ENCODE data around the gene BIN1. TPM values are rescaled to one million over a fixed set of nuclear protein-coding genes. Genes with fewer than 3 reads are reported as not detected.
A peak's percentile ranks its signal among the peaks of the same experiment; 100 is the strongest.

Gene BIN1
- total RNA-seq, 1 donor from 2014 or later: 11.8 TPM

DNA sequence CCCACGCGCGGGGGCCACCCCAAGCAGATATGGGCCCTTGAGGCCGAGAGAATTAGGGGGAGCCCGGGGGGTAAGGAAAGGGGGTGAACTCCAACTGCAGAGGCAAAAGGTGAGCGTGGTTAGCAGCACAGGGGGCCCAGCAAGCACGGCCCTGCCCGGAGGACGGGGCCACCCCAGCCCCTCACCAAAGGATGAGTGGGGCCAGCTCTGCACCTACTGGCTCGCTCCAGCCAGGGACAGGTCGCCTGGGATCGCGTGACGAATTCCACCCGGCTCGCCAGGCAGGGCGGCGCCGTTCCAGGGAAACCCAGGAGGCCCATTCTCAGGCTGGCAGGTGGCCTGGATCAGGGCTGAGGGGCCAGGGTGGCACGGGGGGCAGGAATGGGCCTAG is 38.6 kb downstream of the BIN1 start:
- H3K27me3 ChIP-seq (ENCODE audit: control insufficient read depth, insufficient read depth, low read length): no peaks in the 10 kb centered on the region
- H3K36me3 ChIP-seq (ENCODE audit: control insufficient read depth, insufficient read depth, low read length): no peaks in the 10 kb centered on the region
- DNase-seq (ENCODE audit: low read depth) (no peak), FAIRE-seq (no peak)
- H3K4me3 ChIP-seq (ENCODE audit: low read depth, low read length): no peak overlapping the region
- TF ChIP-seq, protein P1, sequence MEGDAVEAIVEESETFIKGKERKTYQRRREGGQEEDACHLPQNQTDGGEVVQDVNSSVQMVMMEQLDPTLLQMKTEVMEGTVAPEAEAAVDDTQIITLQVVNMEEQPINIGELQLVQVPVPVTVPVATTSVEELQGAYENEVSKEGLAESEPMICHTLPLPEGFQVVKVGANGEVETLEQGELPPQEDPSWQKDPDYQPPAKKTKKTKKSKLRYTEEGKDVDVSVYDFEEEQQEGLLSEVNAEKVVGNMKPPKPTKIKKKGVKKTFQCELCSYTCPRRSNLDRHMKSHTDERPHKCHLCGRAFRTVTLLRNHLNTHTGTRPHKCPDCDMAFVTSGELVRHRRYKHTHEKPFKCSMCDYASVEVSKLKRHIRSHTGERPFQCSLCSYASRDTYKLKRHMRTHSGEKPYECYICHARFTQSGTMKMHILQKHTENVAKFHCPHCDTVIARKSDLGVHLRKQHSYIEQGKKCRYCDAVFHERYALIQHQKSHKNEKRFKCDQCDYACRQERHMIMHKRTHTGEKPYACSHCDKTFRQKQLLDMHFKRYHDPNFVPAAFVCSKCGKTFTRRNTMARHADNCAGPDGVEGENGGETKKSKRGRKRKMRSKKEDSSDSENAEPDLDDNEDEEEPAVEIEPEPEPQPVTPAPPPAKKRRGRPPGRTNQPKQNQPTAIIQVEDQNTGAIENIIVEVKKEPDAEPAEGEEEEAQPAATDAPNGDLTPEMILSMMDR (IDR thresholded peaks at IDR 0.05; ENCODE audit: insufficient read depth, low read length, severe bottlenecking): no peak

DNA sequence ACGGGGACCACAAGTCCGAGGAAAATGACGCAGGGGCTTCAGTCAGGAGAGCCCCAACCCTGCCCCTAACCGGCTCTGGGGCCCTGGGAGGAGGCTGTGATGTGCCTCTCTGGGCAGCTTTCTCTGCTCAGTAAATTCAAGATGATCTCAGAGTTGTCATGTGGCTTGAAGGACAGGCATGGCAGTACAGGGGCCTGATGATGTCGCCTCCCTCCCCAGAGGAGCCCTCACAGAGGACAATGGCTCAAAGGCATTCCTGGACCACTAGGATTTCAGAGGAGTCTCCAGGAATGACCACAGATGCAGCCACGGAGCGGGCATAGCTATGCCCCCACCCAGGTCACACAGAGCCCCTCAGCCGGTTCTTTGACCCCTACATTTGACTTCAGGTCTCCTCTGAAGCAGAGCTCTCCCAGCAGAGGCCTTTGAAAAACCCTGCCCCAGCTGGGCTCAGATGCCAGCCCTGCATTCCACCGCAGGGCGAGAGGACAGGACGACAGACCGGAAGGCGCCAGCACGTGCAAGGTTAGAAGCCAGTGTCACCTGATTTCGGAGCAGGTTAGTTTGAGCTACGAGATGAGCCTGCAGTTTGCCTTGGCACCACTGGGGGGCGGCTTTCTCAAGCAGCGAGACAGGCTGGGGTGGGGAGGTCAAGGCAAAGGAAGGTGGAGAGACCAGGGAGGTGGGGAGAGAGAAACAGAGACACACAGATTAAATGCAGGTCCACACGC is 39.2 kb downstream of the BIN1 start:
- TF ChIP-seq, protein P1 (IDR thresholded peaks at IDR 0.05; ENCODE audit: insufficient read depth, low read length, severe bottlenecking): peak; percentile 90
- Histone ChIP-seq H3K27me3 (ENCODE audit: control insufficient read depth, insufficient read depth, low read length) (no peaks in the 10 kb centered on the region), H3K4me3 (ENCODE audit: low read depth, low read length) (no peak overlapping the region), H3K36me3 (ENCODE audit: control insufficient read depth, insufficient read depth, low read length) (no peaks in the 10 kb centered on the region)
- DNase-seq (ENCODE audit: low read depth) (peak; percentile 39), FAIRE-seq (no peak)

- TF ChIP-seq, protein P1 (IDR thresholded peaks at IDR 0.05; ENCODE audit: insufficient read depth, low read length, severe bottlenecking): no peak
- FAIRE-seq (no peak), DNase-seq (ENCODE audit: low read depth) (no peak)
- Histone ChIP-seq H3K4me3 (ENCODE audit: low read depth, low read length) (no peak overlapping the region), H3K27me3 (ENCODE audit: control insufficient read depth, insufficient read depth, low read length) (no peaks in the 10 kb centered on the region), H3K36me3 (ENCODE audit: control insufficient read depth, insufficient read depth, low read length) (no peaks in the 10 kb centered on the region)
Measured at GRCh38 chr2:127066942-127067341, 40.0 kb downstream of the BIN1 start.

DNA sequence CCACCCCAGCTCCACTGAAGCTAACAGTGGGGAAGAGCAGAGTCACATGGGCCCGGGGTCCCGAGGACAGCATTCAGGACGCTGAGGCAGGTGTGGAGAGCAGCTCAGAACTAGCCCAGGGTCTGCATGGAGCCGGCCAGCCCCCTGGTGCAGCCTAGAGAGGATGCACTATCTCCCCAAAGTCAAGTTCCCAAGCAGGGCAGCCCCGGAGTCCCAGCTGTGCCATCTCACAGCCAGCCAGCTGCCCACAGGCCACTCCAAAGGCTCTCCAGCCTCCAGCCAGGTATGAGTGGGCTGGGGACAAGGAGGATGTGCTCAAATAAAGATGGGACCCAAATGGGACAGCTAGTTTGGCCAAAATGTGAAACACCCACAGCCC is 41.0 kb downstream of the BIN1 start:
- Histone ChIP-seq H3K4me3 (ENCODE audit: low read depth, low read length) (no peak overlapping the region), H3K27me3 (ENCODE audit: control insufficient read depth, insufficient read depth, low read length) (no peaks in the 10 kb centered on the region), H3K36me3 (ENCODE audit: control insufficient read depth, insufficient read depth, low read length) (no peaks in the 10 kb centered on the region)
- FAIRE-seq: no peak
- TF ChIP-seq, protein P1 (IDR thresholded peaks at IDR 0.05; ENCODE audit: insufficient read depth, low read length, severe bottlenecking): no peak
- DNase-seq (ENCODE audit: low read depth): no peak

- DNase-seq (ENCODE audit: low read depth) (no peak), FAIRE-seq (no peak)
- TF ChIP-seq, protein P1 (IDR thresholded peaks at IDR 0.05; ENCODE audit: insufficient read depth, low read length, severe bottlenecking): no peak
- H3K27me3 ChIP-seq (ENCODE audit: control insufficient read depth, insufficient read depth, low read length): no peaks in the 10 kb centered on the region
- no peaks in the 10 kb centered on the region for H3K36me3 ChIP-seq (ENCODE audit: control insufficient read depth, insufficient read depth, low read length)
- H3K4me3 ChIP-seq (ENCODE audit: low read depth, low read length): no peak overlapping the region
Measured at GRCh38 chr2:127065299-127065939, 41.5 kb downstream of the BIN1 start.

Measured in bronchial epithelial cell (primary cell).